HG03571 (cell line): ENCODE results near the gene PRDM16.
"Not testable (repeated sequence)": the region's sequence is repeated elsewhere in the genome, so short reads cannot be mapped to it uniquely, and the experiment has no call there.

Experiments
- ATAC-seq: cut with Tn5 transposase; IDR thresholded peaks from one replicate; pipeline ENCODE4 v1.9.1; 2021; ENCODE audit not compliant: unreplicated experiment

The PRDM16 gene

DNA sequence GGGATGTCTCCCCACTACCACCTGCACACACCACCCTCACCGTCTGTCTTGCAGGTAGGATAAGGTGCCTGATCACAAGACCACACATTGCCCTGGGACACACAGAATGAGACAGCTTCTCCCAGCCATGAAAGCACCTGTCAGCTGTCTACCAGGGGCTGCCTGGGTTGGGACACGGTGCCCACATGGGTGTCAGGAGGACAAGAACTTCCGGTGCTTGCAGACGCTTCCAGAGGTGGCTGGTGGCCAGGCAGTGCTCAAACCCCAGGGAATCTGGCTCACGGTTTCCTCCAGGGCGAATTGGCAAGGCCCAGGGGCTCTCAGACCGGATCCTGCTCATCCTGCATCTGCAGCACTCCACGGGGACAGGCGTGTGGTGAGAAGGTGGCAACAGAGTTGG, 202.9 kb downstream of the PRDM16 start:
- no peak for ATAC-seq

DNA sequence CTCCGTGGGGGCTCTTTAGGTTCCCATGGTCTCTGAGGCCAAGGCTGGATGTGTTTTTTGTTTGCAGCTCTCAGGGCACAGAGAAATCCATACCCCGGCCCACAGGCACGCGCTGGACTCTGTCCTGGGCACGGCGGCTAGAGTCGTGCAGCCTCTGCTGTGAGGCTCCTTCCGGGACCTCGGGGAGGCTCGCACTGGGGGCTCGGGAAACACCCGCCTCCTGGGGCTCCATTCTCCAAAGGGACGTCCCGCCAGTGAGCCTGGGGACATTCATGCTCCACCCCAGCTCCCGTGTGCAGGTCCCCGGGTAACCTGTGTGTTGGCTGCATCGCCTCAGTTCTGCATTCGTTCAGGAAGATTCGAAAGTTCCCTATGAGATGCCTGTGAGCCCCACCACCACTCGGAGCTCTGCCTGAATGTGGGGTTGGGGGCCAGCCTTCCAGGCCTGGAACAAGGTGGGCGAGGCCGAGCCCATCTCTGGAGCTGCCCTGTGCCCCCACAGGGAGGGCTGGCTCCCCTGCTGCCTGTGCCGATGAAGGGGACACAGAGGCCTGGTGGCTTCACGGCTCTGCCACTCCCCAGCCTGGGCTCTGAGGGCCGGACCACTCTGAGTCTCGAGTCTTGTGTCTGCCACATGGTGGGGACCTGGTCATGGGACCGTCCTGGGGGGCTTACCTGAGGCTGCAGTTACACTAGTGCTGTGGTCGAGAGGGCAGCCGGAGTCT, 203.5 kb downstream of the PRDM16 start:
- no peak for ATAC-seq

DNA sequence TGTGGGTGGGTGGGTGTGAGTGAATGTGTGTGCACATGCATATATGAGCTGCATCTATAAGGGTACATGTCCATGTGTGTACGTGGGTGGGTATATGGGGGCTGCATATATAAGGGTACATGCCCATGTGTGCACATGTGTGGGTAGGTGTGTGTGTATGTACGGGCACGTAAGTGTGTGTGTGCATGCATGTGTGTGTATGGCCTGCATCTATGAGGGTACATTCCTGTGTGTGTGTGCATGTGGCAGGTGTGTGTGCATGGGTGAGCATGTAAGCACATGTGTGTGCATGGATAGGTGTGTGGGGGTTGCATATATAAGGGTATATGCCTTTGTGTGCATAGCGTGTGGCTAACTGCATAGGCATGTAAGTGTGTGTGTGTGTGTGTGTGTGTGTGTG, 204.4 kb downstream of the PRDM16 start:
- ATAC-seq, result no peak

DNA sequence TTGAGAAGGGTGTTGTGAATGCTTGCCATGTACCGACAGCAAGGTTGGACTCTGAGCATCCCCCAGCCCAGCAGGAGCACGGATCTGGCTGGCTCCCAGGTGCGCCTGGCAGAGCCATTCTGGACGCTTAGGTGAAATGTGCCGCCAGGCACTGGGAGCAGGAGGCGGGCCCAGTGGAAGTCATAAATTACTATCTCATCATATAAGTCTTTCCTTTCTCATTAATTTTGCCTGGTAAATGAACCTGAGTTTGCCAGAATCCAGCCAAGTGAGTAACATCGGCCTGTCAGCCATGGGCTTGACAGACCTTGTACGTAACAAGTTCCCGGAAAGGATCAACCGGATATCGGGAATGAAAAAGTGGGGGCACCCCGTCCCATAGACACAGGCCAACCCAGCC, 206.0 kb downstream of the PRDM16 start:
- no peak for ATAC-seq

DNA sequence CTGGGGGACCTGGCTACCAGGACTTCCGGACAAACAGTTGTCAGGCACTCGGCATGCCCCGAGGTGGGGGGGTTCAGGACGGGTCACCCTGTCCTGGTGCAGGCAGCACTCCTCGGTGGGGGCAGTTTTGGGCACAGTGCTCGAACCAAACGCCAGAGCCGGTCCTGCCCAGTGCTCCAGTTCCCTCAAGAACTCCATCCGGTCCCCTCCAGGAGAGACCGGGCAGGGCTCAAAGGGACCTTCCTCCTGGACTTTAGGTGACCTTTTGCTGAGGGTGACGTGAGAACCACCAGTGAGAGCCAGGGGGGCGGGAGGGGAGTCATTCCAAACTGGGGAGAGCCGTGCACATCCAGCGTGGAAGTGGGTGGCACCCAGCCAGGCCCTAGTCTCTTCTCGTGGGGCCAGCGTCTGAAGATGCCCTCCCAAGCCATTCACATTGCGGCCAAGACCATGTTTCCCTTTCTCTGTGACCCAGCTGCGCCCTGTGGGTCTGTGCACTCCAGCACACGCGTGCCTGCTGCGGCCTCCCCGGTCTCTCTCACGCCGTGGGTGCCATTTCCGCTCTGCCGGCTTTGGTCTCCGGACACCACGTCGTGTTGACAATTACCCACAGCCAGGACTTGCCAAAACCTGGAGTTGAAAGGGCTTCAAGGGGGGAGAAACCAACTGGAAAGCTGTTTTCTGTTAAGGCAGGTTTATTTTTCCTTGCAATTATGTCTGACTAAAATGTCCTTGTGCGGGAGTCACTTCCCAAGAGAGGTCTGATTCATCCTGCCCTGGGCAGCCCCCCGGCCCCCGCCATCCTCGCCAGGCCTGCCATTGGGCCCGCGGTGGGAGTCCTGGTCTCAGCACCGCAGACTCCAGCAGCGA, 206.7 kb downstream of the PRDM16 start:
- no peak for ATAC-seq

DNA sequence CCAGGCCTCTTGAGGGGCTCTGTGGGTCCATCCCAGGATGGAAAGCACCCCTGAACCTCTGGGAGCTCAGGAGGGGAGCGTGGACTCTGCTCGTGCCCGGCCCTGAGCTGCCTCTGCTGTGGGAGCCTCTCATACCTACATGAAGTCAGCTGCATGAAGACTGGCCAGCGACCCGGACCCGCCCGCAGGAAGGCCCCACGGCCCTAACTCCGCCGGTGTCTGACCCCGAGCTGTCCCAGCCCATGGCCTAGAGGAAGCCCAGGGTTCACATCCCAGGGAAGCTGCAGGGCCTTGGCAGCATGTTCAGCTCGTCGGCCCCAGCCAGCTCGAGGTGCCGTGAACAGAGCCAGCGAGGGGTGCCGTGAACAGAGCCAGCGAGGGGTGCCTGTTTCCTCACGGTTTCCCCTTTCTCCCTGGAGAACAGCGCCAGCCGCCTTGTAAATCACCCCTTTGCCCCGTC, 207.4 kb downstream of the PRDM16 start:
- no peak for ATAC-seq

DNA sequence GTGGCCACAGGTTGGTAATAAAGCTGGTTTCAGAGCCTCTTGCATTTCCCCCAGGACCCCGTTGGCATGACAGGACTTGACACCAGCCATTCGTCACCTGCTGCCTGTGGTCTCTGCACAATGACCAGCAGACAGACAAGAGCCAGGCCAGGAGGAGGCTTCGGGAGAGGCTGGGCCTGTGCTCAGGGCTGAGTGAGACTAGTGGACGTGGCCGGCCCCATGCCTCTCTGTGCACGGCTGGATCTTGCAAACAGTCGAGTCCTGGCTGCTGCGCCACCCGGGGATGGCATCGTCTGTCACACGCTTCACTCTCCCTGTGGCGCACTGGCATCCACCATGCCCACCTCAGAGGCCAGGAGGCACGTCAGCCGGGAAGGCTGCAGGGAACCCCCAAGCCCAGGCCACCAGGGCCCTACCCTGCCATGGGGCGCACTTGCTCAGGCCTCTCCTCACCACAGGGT, 208.0 kb downstream of the PRDM16 start:
- ATAC-seq, result no peak

DNA sequence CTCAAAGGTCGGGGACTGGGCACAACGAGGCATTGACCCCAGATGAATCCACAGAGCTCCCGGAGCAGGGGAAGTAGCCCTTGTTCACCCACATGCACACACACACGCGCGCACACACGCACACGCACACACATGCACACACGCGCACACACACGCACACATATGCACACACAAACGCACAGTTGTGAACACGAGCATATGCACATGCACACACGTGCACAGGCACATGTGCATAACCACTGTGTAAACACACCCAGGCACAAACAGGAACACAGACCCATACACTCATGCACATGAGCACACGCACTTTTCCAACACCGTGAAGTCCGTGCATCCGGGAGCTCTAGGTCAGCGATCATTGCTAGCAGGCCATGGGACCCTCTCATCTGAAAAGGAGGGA, 208.6 kb downstream of the PRDM16 start:
- ATAC-seq, result no peak

DNA sequence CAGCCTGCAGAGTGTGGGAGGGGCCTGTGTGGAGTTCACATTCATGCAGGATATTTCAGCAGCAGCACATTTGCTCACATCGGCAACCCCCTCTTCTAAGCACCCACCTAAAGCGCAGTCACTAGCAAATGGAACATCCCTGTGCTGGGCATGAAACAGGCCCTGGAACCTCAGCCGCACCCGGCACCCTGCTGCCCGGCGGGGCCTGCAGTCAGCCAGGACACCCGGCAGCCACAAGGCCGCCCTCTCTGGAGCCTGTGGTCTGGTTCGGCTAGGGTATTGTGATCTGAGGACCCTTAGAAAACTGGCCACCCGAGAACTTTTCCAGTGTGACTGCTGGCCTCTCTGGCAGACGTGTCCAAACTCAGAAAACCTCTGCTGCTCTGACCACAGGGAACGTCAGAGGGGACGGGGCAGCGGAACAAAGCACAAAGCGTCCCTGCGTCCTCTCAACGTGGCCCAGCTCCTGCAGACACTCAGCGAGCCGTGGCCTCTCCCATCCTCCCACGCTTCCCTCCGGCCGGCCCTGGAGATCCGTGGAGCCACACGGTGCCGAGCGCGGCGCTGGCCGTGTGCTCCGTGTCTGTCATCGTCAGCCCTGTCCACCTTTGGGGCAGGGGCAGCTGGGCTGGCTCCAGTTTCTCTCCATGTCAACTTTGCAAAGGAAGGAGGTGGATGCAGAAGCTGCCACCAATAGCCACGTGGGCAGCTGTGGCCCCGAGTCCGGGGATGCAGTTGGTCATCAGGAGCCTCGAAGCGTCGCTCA, 209.6 kb downstream of the PRDM16 start:
- ATAC-seq, result no peak

DNA sequence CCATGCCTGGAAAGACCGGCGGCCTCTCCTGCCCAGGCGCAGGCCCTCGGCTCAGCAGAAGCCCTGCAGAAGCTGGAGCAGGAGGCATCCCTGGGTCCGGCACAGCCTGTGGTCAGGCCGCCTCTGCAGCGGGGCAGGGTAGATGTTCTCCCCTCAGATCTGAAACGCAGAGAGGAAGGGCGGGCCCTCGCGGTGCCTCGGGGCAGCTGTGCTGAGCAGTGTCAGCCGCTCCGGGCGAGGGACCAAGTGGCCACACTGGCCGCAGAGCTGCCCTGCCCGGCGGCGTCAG, 210.1 kb downstream of the PRDM16 start:
- ATAC-seq, result no peak

DNA sequence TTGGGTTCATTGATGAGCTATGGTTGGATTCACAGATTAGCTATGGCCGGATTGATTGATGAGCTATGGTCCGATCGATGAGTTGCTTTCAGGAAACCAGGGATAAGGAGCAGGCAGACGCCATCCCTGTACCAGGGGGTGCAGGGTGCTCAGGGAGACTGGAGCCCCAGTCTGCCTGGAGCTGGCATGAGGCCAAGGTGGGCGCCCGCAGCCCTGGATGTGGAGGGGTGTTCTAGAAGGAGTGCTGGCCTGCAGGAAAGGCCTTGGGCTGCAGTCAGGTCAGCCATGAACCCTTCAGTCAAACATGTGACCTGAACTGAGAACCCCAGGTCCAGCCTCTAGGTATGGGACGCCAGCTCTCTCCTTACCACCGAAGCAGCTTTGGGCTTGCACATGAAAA, 212.7 kb downstream of the PRDM16 start:
- no peak for ATAC-seq

DNA sequence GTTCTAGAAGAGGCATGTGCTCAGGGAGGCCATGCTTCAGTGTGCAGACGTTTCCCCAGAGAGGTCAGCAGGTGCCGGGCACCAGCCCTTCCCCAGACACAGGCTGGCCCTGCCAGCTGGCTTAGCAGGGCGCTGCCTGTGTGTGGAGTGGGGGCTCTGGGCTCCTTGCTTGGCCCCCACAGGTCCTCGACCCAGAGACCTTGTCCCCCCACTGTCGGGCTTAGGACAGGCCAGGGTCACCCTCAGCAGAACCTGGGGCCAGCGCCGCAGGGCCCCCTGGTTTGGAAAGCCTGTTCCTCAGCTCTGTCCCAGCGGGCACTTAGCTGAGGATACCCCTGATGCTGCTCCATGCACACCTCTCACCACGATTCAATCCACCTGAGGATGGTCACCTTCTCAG, 213.2 kb downstream of the PRDM16 start:
- no peak for ATAC-seq

DNA sequence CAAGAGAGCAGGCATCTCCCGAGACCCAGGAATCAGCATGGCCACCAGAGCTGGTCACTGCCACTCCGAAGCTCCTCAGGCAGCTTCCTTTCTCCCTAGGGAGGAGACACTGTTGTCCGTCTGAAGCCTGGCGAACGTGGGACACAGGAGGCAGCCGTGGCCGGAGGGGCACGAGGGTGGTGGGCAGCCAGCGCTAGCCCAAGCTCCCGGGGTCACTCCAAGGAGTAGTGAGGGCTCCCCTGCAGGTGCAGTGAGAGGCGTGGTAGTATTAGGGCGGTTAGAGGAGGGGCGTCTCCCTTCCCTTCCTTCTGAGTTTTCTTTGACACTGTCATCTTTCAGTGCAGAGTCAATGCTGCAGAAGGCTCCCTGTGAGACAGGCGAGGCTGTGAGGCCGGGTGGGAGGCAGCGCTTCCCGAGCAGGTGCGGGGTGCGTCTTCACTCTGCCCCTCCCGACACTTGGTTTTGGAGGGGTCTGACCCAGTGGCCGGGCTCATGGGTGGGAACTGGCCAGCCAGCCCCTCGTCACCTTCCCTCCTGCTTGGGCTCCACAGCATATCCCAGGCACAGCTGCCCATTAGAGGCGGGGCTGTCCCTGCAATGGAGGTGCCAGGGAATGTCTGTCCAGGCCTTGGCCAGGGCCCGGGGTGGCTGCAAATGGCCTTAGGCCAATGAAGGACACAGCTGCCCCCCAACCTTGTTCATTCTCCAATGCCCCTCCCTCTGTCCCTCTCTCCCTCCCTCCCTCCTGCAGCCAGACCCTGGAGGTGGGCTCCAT, 213.8 kb downstream of the PRDM16 start:
- no peak for ATAC-seq

DNA sequence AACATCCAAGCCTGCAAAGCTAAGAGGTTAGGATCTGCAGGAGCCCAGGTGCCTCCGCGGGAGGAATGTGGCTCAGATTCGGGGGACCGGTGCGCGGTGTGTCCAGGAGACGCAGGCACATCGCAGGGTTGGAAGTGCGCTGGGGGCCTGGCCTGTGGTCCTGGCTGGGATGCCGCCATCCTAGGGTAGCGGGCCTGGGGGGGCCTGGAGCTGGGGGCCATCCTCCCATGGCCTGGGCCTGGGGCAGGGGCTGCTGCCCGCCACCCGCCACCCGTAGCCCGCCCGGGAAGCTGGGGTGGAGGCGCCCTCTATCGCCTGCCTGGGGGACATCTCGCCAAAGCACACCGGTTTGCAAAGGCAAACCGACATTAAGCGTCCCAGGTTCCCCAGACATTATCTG, 214.8 kb downstream of the PRDM16 start:
- ATAC-seq, result no peak

DNA sequence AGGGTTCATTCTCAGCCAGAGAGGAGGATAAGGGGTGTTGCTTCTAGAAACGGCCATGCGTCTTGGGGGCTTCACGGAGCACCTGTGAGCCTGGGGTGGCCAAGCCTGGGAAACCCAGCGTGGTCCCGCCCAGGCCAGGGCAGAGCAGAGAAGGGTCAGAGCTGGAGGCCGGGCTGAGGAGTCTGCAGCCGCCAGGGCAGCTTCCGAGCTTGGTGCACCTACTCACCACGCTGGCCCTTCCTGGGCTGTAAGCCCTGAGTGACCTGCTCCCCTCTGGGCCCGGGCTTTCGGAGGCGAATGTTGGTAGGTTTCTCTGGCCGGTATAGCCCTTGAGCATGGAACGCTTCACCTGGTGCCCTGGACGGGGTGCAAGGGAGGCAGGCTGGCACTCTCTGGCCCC, 215.7 kb downstream of the PRDM16 start:
- no peak for ATAC-seq

DNA sequence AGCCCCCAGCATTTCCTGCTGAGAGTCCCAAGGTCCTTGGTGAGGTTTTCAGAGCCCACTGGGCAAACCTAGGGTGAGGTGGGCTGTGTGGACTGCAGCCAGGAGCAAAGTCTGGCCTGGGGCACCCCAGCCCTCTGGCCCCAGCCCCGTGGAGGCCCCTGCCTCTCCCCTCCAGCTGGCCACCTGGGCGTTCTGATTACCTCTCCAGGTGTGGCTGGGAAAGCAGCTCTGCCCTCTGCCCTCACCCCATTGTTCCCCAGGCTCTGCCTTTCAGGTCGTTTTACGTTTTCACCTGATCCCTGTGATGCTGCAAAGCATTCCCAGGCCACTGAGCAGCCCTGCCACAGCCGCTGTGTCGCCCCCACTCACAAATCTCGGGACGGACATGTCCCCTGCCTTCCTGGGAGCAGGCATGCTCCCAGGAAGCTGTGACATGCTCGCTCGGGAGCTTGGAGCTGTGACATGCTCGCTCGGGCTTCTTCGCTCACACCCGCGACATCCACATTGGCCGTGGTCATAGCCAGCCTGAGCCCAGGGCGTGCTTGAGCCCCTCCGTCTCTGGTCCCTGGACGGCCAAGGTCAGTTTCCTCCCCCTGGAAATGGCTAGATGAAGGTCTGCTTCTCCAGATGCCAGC, 216.2 kb downstream of the PRDM16 start:
- no peak for ATAC-seq

DNA sequence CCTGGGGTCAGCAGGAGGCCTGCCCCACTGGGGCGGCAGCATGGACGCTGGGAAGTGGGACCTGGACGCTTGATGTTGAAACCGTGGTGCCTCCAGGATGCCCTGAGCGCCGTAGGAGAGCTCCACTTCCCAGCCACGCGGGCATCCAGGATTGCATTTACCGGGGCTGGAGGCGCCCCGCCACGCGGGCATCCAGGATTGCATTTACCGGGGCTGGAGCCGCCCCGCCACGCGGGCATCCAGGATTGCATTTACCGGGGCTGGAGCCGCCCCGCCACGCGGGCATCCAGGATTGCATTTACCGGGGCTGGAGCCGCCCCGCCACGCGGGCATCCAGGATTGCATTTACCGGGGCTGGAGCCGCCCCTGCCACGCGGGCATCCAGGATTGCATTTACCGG, 218.1 kb downstream of the PRDM16 start:
- ATAC-seq, result not testable (repeated sequence)

DNA sequence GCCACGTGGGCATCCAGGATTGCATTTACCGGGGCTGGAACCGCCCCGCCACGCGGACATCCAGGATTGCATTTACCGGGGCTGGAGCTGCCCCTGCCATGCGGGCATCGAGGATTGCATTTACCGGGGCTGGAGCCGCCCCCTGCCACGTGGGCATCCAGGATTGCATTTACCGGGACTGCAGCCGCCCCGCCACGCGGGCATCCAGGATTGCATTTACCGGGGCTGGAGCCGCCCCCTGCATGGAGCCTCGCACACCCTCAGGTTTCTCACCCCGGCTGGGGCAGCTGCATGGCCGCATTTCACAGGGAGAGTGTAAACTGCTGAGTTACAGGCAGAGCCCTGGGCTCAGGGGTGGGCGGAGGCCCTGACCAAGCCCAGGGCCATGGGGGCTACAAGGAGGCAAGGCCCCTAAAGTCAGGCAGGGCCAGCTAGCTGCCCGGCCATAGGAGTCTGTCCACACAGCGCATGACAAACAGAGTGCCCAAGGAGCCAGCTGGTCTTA, 218.7 kb downstream of the PRDM16 start:
- ATAC-seq, result no peak

DNA sequence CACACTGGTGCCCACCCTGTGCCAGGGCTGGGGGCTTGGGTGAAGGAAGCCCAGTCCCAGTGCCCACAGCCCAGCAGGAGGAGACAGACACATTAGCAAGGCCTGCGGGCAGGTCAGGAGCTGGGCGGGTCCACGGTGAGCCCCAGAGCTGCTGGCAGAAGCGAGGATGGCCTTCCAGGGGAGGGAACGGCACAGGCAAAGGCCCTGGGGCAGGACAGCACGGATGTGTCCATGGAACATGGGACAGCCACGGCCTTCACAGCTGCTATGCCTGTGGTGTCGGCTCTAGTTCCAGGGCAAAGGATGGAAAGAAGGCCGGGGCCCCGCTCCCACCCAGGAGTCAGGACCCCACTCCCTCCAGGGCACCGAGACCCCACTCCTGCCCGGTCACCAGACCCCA, 220.5 kb downstream of the PRDM16 start:
- no peak for ATAC-seq

DNA sequence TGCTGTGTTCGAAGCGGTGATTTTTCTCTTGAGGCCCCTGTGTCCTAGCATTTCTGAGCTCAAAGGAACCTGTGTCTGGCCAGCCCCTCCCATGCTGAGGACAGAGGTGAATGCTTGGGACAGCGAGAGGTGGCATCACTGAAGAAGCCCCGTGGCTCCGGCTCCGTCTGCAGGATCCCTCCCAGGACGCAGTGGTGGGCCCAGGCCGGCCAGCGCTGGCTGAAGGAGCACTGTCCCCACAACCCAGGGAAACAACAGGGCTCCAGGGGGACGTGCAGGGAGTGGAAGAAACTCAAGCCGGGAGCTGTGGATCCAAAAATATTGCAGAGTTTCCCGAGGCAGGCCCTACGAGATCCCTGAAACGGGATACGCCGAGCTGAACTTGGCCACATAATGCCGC, 221.4 kb downstream of the PRDM16 start:
- no peak for ATAC-seq
